ENCODE measurements around the gene FOXD2. TPM values are rescaled to one million over a fixed set of nuclear protein-coding genes. Genes with fewer than 3 reads are reported as not detected.
A peak's percentile ranks its signal among the peaks of the same experiment; 100 is the strongest.

Gene FOXD2
- total and polyA plus RNA-seq, 12 donors, result 0.31 to 3.3 (median 0.81) TPM

- no peaks in the 10 kb centered on the region for H3K9me3 ChIP-seq (replicated peaks in 1 of 3)
- WGBS, 4 donors, result 74 to 85% (median 84%) methylated on average over 2 to 3 of the region's 3 CpGs
- no peaks in the 10 kb centered on the region for H3K36me3 ChIP-seq (replicated peaks in 1 of 2)
- DNase-seq, result no peak
- no peak overlapping the region for H3K4me3 ChIP-seq
- no peak overlapping the region for H3K27ac ChIP-seq
- peaks cover 4% of the 10 kb centered on the region for H3K27me3 ChIP-seq
- intact Hi-C loops (cut with DNase I), result no loop called here
- H3K4me1 ChIP-seq (replicated peaks in 1 of 2), result no peaks in the 10 kb centered on the region
- TF ChIP-seq CTCF (IDR thresholded peaks at IDR 0.05) (no peak), POLR2A (IDR thresholded peaks at IDR 0.05) (no peak)
Measured at GRCh38 chr1:47485817-47486216, 48.0 kb downstream of the FOXD2 start.

GRCh38 chr1:47487332-47487731 lies 49.5 kb downstream of the FOXD2 start:
- Histone ChIP-seq H3K4me3 (no peak overlapping the region), H3K27me3 (peaks cover 4% of the 10 kb centered on the region), H3K36me3 (replicated peaks in 1 of 2) (no peaks in the 10 kb centered on the region), H3K27ac (no peak overlapping the region), H3K9me3 (replicated peaks in 1 of 3) (no peaks in the 10 kb centered on the region), H3K4me1 (replicated peaks in 1 of 2) (no peaks in the 10 kb centered on the region)
- intact Hi-C loops (cut with DNase I), result no loop called here
- TF ChIP-seq POLR2A (IDR thresholded peaks at IDR 0.05) (no peak), CTCF (IDR thresholded peaks at IDR 0.05) (no peak)
- no peak for DNase-seq
- 90 to 97% (median 92%) methylated on average over 3 of the region's 3 CpGs for WGBS, 4 donors

GRCh38 chr1:47487850-47488450 lies 50.1 kb downstream of the FOXD2 start:
- Histone ChIP-seq H3K4me1 (replicated peaks in 1 of 2) (no peaks in the 10 kb centered on the region), H3K27me3 (peaks cover 4% of the 10 kb centered on the region), H3K4me3 (no peak overlapping the region), H3K27ac (no peak overlapping the region), H3K36me3 (replicated peaks in 1 of 2) (no peaks in the 10 kb centered on the region), H3K9me3 (replicated peaks in 1 of 3) (no peaks in the 10 kb centered on the region)
- TF ChIP-seq POLR2A (IDR thresholded peaks at IDR 0.05) (no peak), CTCF (IDR thresholded peaks at IDR 0.05) (no peak)
- 53 to 80% (median 68%) methylated on average over 8 of the region's 8 CpGs for WGBS, 4 donors
- intact Hi-C loops (cut with DNase I), result no loop called here
- peak in 2 of 7 donors; percentile 45 for DNase-seq

Other genes with a start within 250 kb of the FOXD2 start
- gene PDZK1IP1, start 248.0 kb upstream of the FOXD2 start, total RNA-seq, result 10 to 100 TPM in 3 of 9 donors, 1 to 10 TPM in 5, under 1 TPM in 1; 0.17 to 16.9 (median 3.9) TPM
- gene PDZK1IP1, start 248.0 kb upstream of the FOXD2 start, polyA plus RNA-seq, result 1 to 10 TPM; 1.5 to 3.9 (median 3.7) TPM
- 1 to 10 TPM; 1.2 to 6.0 (median 3.0) TPM for gene TAL1, start 205.8 kb upstream of the FOXD2 start, total RNA-seq
- gene TAL1, start 205.8 kb upstream of the FOXD2 start, polyA plus RNA-seq, result 10 to 100 TPM in 1 of 3 donors, 1 to 10 TPM in 2; 2.9 to 13.4 (median 5.4) TPM
- 1 to 10 TPM in 7 of 9 donors, under 1 TPM in 2; 0.83 to 7.0 (median 1.6) TPM for gene STIL, start 123.9 kb upstream of the FOXD2 start, total RNA-seq
- gene STIL, start 123.9 kb upstream of the FOXD2 start, polyA plus RNA-seq, result 1 to 10 TPM in 1 of 3 donors, under 1 TPM in 2; 0.24 to 1.6 (median 0.37) TPM
- gene CMPK1, start 104.3 kb upstream of the FOXD2 start, total RNA-seq, result 10 to 100 TPM; 31.4 to 87.6 (median 64.7) TPM
- 100 to 1,000 TPM in 1 of 3 donors, 10 to 100 TPM in 2; 31.0 to 124 (median 44.3) TPM for gene CMPK1, start 104.3 kb upstream of the FOXD2 start, polyA plus RNA-seq
- gene FOXE3, start 21.8 kb upstream of the FOXD2 start, total RNA-seq, result not detected
- gene FOXE3, start 21.8 kb upstream of the FOXD2 start, polyA plus RNA-seq, result under 1 TPM in 1 of 3 donors, not detected in 2; 0.07 TPM